ENCODE results near the gene TSSC4.

TSSC4 gene

GRCh38 chr11:2387266-2387987 lies 13.1 kb upstream of the TSSC4 start:
- FAIRE-seq, result no peak

- FAIRE-seq, result no peak
Measured at GRCh38 chr11:2388431-2389376, 11.8 kb upstream of the TSSC4 start.

GRCh38 chr11:2389377-2390026 lies 11.0 kb upstream of the TSSC4 start:
- FAIRE-seq, result no peak

- no peak for FAIRE-seq
Measured at GRCh38 chr11:2390091-2390724, 10.3 kb upstream of the TSSC4 start.

- FAIRE-seq, result no peak
Measured at GRCh38 chr11:2390725-2391151, 9.8 kb upstream of the TSSC4 start.

- FAIRE-seq, result no peak
Measured at GRCh38 chr11:2391181-2391975, 9.2 kb upstream of the TSSC4 start.

GRCh38 chr11:2392241-2392959 lies 8.2 kb upstream of the TSSC4 start:
- no peak for FAIRE-seq

- FAIRE-seq, result no peak
Measured at GRCh38 chr11:2393111-2393868, 7.3 kb upstream of the TSSC4 start.

GRCh38 chr11:2393941-2394817 lies 6.4 kb upstream of the TSSC4 start:
- no peak for FAIRE-seq

- FAIRE-seq, result no peak
Measured at GRCh38 chr11:2394818-2395105, 5.8 kb upstream of the TSSC4 start.

GRCh38 chr11:2395211-2395730 lies 5.3 kb upstream of the TSSC4 start:
- no peak for FAIRE-seq

- no peak for FAIRE-seq
Measured at GRCh38 chr11:2395856-2396255, 4.7 kb upstream of the TSSC4 start.

- no peak for FAIRE-seq
Measured at GRCh38 chr11:2396471-2396870, 4.1 kb upstream of the TSSC4 start.

- FAIRE-seq, result no peak
Measured at GRCh38 chr11:2397005-2397404, 3.5 kb upstream of the TSSC4 start.

- no peak for FAIRE-seq
Measured at GRCh38 chr11:2398664-2399355, 1.7 kb upstream of the TSSC4 start.

- no peak for FAIRE-seq
Measured at GRCh38 chr11:2399488-2400068, 972 bp upstream of the TSSC4 start.

- no peak for FAIRE-seq
Measured at GRCh38 chr11:2400762-2401435, 349 bp downstream of the TSSC4 start.

GRCh38 chr11:2401436-2401984 lies 960 bp downstream of the TSSC4 start:
- no peak for FAIRE-seq

Data from G401.6 (cell line).